ENCODE data around the gene DNAAF1. TPM values are rescaled to one million over a fixed set of nuclear protein-coding genes. Genes with fewer than 3 reads are reported as not detected.

DNAAF1 gene
- total and polyA plus RNA-seq, 2 experiments from 2014 or later = 0.42 TPM

DNA sequence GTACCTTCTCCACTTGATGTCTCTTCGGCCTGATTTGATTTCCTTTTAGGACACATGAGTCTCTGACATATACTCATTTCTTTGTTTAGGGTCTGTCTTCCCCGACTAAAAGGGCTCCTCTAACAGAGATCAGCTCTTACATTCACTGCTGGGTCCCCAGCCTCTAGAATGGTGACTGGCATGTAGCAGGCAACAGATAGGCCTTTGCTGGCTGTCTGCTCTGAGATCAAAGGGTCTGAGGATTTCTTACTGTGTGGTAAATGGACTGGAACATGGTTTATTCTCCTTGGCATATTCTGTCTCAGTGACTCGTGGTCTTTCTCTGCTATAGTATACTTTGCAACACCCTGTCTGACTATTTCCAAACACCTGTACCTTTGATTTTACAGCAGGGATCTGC, 16.7 kb downstream of the DNAAF1 start (continued):
- TF ChIP-seq, protein P1, sequence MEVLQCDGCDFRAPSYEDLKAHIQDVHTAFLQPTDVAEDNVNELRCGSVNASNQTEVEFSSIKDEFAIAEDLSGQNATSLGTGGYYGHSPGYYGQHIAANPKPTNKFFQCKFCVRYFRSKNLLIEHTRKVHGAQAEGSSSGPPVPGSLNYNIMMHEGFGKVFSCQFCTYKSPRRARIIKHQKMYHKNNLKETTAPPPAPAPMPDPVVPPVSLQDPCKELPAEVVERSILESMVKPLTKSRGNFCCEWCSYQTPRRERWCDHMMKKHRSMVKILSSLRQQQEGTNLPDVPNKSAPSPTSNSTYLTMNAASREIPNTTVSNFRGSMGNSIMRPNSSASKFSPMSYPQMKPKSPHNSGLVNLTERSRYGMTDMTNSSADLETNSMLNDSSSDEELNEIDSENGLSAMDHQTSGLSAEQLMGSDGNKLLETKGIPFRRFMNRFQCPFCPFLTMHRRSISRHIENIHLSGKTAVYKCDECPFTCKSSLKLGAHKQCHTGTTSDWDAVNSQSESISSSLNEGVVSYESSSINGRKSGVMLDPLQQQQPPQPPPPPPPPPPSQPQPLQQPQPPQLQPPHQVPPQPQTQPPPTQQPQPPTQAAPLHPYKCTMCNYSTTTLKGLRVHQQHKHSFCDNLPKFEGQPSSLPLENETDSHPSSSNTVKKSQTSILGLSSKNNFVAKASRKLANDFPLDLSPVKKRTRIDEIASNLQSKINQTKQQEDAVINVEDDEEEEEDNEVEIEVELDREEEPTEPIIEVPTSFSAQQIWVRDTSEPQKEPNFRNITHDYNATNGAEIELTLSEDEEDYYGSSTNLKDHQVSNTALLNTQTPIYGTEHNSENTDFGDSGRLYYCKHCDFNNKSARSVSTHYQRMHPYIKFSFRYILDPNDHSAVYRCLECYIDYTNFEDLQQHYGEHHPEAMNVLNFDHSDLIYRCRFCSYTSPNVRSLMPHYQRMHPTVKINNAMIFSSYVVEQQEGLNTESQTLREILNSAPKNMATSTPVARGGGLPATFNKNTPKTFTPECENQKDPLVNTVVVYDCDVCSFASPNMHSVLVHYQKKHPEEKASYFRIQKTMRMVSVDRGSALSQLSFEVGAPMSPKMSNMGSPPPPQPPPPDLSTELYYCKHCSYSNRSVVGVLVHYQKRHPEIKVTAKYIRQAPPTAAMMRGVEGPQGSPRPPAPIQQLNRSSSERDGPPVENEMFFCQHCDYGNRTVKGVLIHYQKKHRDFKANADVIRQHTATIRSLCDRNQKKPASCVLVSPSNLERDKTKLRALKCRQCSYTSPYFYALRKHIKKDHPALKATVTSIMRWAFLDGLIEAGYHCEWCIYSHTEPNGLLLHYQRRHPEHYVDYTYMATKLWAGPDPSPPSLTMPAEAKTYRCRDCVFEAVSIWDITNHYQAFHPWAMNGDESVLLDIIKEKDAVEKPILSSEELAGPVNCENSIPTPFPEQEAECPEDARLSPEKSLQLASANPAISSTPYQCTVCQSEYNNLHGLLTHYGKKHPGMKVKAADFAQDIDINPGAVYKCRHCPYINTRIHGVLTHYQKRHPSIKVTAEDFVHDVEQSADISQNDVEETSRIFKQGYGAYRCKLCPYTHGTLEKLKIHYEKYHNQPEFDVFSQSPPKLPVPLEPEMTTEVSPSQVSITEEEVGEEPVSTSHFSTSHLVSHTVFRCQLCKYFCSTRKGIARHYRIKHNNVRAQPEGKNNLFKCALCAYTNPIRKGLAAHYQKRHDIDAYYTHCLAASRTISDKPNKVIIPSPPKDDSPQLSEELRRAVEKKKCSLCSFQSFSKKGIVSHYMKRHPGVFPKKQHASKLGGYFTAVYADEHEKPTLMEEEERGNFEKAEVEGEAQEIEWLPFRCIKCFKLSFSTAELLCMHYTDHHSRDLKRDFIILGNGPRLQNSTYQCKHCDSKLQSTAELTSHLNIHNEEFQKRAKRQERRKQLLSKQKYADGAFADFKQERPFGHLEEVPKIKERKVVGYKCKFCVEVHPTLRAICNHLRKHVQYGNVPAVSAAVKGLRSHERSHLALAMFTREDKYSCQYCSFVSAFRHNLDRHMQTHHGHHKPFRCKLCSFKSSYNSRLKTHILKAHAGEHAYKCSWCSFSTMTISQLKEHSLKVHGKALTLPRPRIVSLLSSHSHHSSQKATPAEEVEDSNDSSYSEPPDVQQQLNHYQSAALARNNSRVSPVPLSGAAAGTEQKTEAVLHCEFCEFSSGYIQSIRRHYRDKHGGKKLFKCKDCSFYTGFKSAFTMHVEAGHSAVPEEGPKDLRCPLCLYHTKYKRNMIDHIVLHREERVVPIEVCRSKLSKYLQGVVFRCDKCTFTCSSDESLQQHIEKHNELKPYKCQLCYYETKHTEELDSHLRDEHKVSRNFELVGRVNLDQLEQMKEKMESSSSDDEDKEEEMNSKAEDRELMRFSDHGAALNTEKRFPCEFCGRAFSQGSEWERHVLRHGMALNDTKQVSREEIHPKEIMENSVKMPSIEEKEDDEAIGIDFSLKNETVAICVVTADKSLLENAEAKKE (CRISPR knock-in tag; IDR thresholded peaks at IDR 0.05) = no peak
- TF ChIP-seq EZH2 (IDR thresholded peaks at IDR 0.05; ENCODE audit: low read depth, unreplicated experiment) (no peak), STAT1 (IDR thresholded peaks at IDR 0.05; ENCODE audit: unreplicated experiment) (no peak)
- TF ChIP-seq, protein P2, sequence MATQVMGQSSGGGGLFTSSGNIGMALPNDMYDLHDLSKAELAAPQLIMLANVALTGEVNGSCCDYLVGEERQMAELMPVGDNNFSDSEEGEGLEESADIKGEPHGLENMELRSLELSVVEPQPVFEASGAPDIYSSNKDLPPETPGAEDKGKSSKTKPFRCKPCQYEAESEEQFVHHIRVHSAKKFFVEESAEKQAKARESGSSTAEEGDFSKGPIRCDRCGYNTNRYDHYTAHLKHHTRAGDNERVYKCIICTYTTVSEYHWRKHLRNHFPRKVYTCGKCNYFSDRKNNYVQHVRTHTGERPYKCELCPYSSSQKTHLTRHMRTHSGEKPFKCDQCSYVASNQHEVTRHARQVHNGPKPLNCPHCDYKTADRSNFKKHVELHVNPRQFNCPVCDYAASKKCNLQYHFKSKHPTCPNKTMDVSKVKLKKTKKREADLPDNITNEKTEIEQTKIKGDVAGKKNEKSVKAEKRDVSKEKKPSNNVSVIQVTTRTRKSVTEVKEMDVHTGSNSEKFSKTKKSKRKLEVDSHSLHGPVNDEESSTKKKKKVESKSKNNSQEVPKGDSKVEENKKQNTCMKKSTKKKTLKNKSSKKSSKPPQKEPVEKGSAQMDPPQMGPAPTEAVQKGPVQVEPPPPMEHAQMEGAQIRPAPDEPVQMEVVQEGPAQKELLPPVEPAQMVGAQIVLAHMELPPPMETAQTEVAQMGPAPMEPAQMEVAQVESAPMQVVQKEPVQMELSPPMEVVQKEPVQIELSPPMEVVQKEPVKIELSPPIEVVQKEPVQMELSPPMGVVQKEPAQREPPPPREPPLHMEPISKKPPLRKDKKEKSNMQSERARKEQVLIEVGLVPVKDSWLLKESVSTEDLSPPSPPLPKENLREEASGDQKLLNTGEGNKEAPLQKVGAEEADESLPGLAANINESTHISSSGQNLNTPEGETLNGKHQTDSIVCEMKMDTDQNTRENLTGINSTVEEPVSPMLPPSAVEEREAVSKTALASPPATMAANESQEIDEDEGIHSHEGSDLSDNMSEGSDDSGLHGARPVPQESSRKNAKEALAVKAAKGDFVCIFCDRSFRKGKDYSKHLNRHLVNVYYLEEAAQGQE (IDR thresholded peaks at IDR 0.05; ENCODE audit: unreplicated experiment) = no peak

DNA sequence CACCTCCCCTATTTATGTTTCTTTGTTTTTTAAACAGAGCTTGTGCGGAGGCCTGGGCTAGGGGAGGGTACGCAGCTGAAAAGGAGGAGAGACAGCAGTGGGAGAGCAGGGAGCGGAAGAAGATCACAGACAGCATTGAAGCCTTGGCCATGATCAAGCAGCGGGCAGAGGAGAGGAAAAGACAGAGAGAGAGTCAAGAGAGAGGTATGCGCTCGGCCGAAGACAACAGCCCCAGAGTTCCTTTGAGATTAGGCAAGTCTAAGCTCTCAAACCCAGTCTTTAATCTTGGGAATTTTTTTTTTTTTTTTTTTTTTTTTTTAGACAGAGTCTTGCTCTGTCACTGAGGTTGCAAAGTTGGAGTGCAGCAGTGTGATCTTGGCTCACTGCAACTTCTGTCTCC, 20.6 kb downstream of the DNAAF1 start:
- H3K4me1 ChIP-seq (ENCODE audit: insufficient read depth) = peaks cover 8% of the 10 kb centered on the region
- no peak for ATAC-seq
- H3K79me2 ChIP-seq (replicated peaks; ENCODE audit: insufficient read depth) = no peaks in the 10 kb centered on the region
- H3F3A ChIP-seq (replicated peaks; ENCODE audit: low read depth) = no peaks in the 10 kb centered on the region
- Mint-ChIP-seq H3K36me3 (ENCODE audit: low read depth) (no peaks in the 10 kb centered on the region; the same call in 2 of the 3 replicates), H3K4me3 (no peak overlapping the region), H3K9me3 (0 out of 3 replicates have a peak, but pooled peaks cover 2% of the 10 kb centered on the region), H3K27ac (no peak overlapping the region), H3K4me1 (peaks cover 2% of the 10 kb centered on the region; the same call in 1 of the 3 replicates), H3K27me3 (ENCODE audit: insufficient read depth, low read depth, poor library complexity) (peaks cover 3% of the 10 kb centered on the region)
- H4K20me1 ChIP-seq (replicated peaks; ENCODE audit: insufficient read depth) = no peaks in the 10 kb centered on the region
- H3K36me3 ChIP-seq (ENCODE audit: insufficient read depth) = no peaks in the 10 kb centered on the region
- no peak overlapping the region for H3K4me2 ChIP-seq
- H3K4me3 ChIP-seq = no peak overlapping the region
- H2AFZ ChIP-seq = no peak overlapping the region
- H3K27ac ChIP-seq (ENCODE audit: low read depth) = no peak overlapping the region
- H3K27me3 ChIP-seq (ENCODE audit: insufficient read depth) = no peaks in the 10 kb centered on the region
- H3K9me2 ChIP-seq (ENCODE audit: insufficient read depth) = no peaks in the 10 kb centered on the region
- DNase-seq (ENCODE audit: low spot score) = no peak
- TF ChIP-seq ZNF114 (CRISPR knock-in tag; IDR thresholded peaks at IDR 0.05) = no peak
- TF ChIP-seq POLR2AphosphoS5 (IDR thresholded peaks at IDR 0.05; ENCODE audit: low read depth) = no peak
- no peak for TF ChIP-seq ZNF331 (CRISPR knock-in tag; IDR thresholded peaks at IDR 0.05; ENCODE audit: low read depth)
- no peak for TF ChIP-seq EZH2 (IDR thresholded peaks at IDR 0.05; ENCODE audit: low read depth, unreplicated experiment)
- TF ChIP-seq NANOG (IDR thresholded peaks at IDR 0.05; ENCODE audit: borderline replicate concordance) = no peak
- TF ChIP-seq, protein P3, sequence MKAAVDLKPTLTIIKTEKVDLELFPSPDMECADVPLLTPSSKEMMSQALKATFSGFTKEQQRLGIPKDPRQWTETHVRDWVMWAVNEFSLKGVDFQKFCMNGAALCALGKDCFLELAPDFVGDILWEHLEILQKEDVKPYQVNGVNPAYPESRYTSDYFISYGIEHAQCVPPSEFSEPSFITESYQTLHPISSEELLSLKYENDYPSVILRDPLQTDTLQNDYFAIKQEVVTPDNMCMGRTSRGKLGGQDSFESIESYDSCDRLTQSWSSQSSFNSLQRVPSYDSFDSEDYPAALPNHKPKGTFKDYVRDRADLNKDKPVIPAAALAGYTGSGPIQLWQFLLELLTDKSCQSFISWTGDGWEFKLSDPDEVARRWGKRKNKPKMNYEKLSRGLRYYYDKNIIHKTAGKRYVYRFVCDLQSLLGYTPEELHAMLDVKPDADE (IDR thresholded peaks at IDR 0.05) = no peak
